CMK (cell line): Measurements from ENCODE around the gene MED12.

Experiments
- DNase-seq: peaks from one replicate; pipeline ENCODE4 v3.0.0-alpha.2; 2010; ENCODE audit warnings: low read depth

Gene MED12

GRCh38 chrX:71118032-71118984, at the start of gene MED12:
TSS of gene MED12 (plus strand) at chrX:71118596. CDS start at chrX:71118755, 159 bp downstream.
- peak; percentile 59 for DNase-seq

- DNase-seq: no peak
Observed at GRCh38 chrX:71070531-71070930, 47.9 kb upstream of the MED12 start.

GRCh38 chrX:71081330-71082123, 36.9 kb upstream of the MED12 start:
- no peak for DNase-seq

GRCh38 chrX:71082124-71082647, 36.2 kb upstream of the MED12 start:
- DNase-seq: no peak

GRCh38 chrX:71082822-71083221, 35.6 kb upstream of the MED12 start:
- DNase-seq: no peak

- DNase-seq: no peak
Observed at GRCh38 chrX:71085900-71086299, 32.5 kb upstream of the MED12 start.

- DNase-seq: no peak
Observed at GRCh38 chrX:71091263-71091662, 27.1 kb upstream of the MED12 start.

- DNase-seq: no peak
Observed at GRCh38 chrX:71095033-71095432, 23.4 kb upstream of the MED12 start.

GRCh38 chrX:71095555-71095980, 22.8 kb upstream of the MED12 start, which contains the start of gene FOXO4:
TSS of gene FOXO4 (plus strand) at chrX:71095851. CDS start at chrX:71096529, 678 bp downstream.
- DNase-seq: peak; percentile 54

- no peak for DNase-seq
Observed at GRCh38 chrX:71095981-71096759, 22.2 kb upstream of the MED12 start.

- DNase-seq: no peak
Observed at GRCh38 chrX:71096760-71097032, 21.7 kb upstream of the MED12 start.

- DNase-seq: no peak
Observed at GRCh38 chrX:71098302-71098701, 20.1 kb upstream of the MED12 start.

- DNase-seq: no peak
Observed at GRCh38 chrX:71098951-71099506, 19.4 kb upstream of the MED12 start.

GRCh38 chrX:71099736-71100135, 18.7 kb upstream of the MED12 start:
- no peak for DNase-seq

GRCh38 chrX:71100581-71101505, 17.6 kb upstream of the MED12 start:
- no peak for DNase-seq

- no peak for DNase-seq
Observed at GRCh38 chrX:71102292-71102691, 16.1 kb upstream of the MED12 start.

- peak; percentile 49 for DNase-seq
Observed at GRCh38 chrX:71103110-71103983, 15.0 kb upstream of the MED12 start.

GRCh38 chrX:71105628-71106027, 12.8 kb upstream of the MED12 start:
- no peak for DNase-seq

GRCh38 chrX:71106427-71106826, 12.0 kb upstream of the MED12 start, which contains the start of gene CXorf65:
TSS of gene CXorf65 (minus strand) at chrX:71106740. CDS start at chrX:71106556, 184 bp downstream.
- DNase-seq: no peak
